DND-41 (cell line): ENCODE results near the gene EPHX1.
"Not testable (repeated sequence)": the region's sequence is repeated elsewhere in the genome, so short reads cannot be mapped to it uniquely, and the experiment has no call there.

ENCODE experiments used
- ATAC-seq: fragments of 200-7000 bp; cut with Tn5 transposase; 3 replicates; pipeline ENCODE4 v1.9.1; 2021; ENCODE audit warnings: low read depth; ENCODE audit not compliant: insufficient read depth
- DNase-seq: peaks from one replicate; pipeline ENCODE4 v3.0.0-alpha.2; 2020
- H2AFZ ChIP-seq: 2 replicates; pipeline ENCODE4 v1.6.0; 2012; ENCODE audit warnings: low read depth, low read length
- H3K27ac ChIP-seq: 2 replicates; pipeline ENCODE4 v1.5.1; 2012; ENCODE audit warnings: low read length, inconsistent platforms
- H3K27me3 ChIP-seq: fragments of 200-600 bp; sonication (generic); 2 replicates; pipeline ENCODE4 v1.6.0; 2012; ENCODE audit warnings: low read length, mild to moderate bottlenecking, inconsistent platforms; ENCODE audit not compliant: insufficient read depth, poor library complexity
- H3K36me3 ChIP-seq: 2 replicates; pipeline ENCODE4 v1.5.1; 2012; ENCODE audit warnings: low read length, inconsistent platforms; ENCODE audit not compliant: insufficient read depth
- H3K4me1 ChIP-seq: 2 replicates; pipeline ENCODE4 v1.5.1; 2012; ENCODE audit warnings: mild to moderate bottlenecking, low read length; ENCODE audit not compliant: insufficient read depth
- H3K4me2 ChIP-seq: 2 replicates; pipeline ENCODE4 v1.6.0; 2012; ENCODE audit warnings: mild to moderate bottlenecking, moderate library complexity, low read length, inconsistent platforms; ENCODE audit not compliant: insufficient read depth
- H3K4me3 ChIP-seq, 2 experiments: fragments of 200-600 bp in 1 of 2; shearing (Covaris generic) in 1 of 2; 2 replicates each; pipeline ENCODE4 v1.5.1; 2012 to 2016; ENCODE audit warnings: inconsistent platforms in 2 of 2, low read length in 2 of 2, mild to moderate bottlenecking in 2 of 2, low read depth in 1 of 2, moderate library complexity in 1 of 2
- H3K79me2 ChIP-seq: 2 replicates; pipeline ENCODE4 v1.6.0; 2012; ENCODE audit warnings: low read length, inconsistent platforms; ENCODE audit not compliant: insufficient read depth
- H3K9ac ChIP-seq: 2 replicates; pipeline ENCODE4 v1.6.0; 2012; ENCODE audit warnings: low read depth, mild to moderate bottlenecking, inconsistent platforms, low read length, moderate library complexity
- H3K9me3 ChIP-seq: 2 replicates; pipeline ENCODE4 v1.5.1; 2012; ENCODE audit warnings: low read length, moderate library complexity, mild to moderate bottlenecking, inconsistent platforms; ENCODE audit not compliant: insufficient read depth, severe bottlenecking
- H4K20me1 ChIP-seq: 2 replicates; pipeline ENCODE4 v1.6.0; 2012; ENCODE audit warnings: low read length; ENCODE audit not compliant: insufficient read depth
- CTCF ChIP-seq: IDR thresholded peaks from 2 replicates; pipeline ENCODE4 v1.5.1; 2012; ENCODE audit warnings: borderline replicate concordance, low read length, moderate library complexity, mild to moderate bottlenecking; ENCODE audit not compliant: poor library complexity, severe bottlenecking; ENCODE audit errors: extremely low read depth
- EZH2 ChIP-seq: IDR thresholded peaks from 3 replicates; pipeline ENCODE4 v1.6.1; 2012; ENCODE audit warnings: borderline replicate concordance, low read depth, mild to moderate bottlenecking, moderate library complexity, low read length, inconsistent platforms; ENCODE audit not compliant: severe bottlenecking

The EPHX1 gene

GRCh38 chr1:225776294-225776693, 33.6 kb upstream of the EPHX1 start:
- Histone ChIP-seq H3K79me2 (peaks cover 44% of the 10 kb centered on the region), H3K4me2 (peak overlapping the region; percentile 93), H3K27me3 (no peaks in the 10 kb centered on the region), H2AFZ (no peak overlapping the region), H3K9me3 (no peaks in the 10 kb centered on the region), H3K9ac (no peak overlapping the region), H3K36me3 (peaks cover 27% of the 10 kb centered on the region), H4K20me1 (peaks cover 25% of the 10 kb centered on the region), H3K4me1 (peaks cover 42% of the 10 kb centered on the region), H3K27ac (no peak overlapping the region), H3K4me3 (peak overlapping the region in 1 of 2 experiments; percentile 81; a peak in 2 of 4 replicates)
- no peak for ATAC-seq
- DNase-seq = no peak
- TF ChIP-seq EZH2 = no peak
- TF ChIP-seq CTCF = no peak

GRCh38 chr1:225777058-225777582, 32.8 kb upstream of the EPHX1 start:
- no peak for TF ChIP-seq EZH2
- Histone ChIP-seq H3K27ac (peak overlapping the region; percentile 89), H3K9ac (peak overlapping the region; percentile 94), H4K20me1 (peaks cover 31% of the 10 kb centered on the region), H3K4me3 (peak overlapping the region; percentile 46 to 81), H3K4me1 (peaks cover 45% of the 10 kb centered on the region), H2AFZ (peak overlapping the region; percentile 92), H3K9me3 (no peaks in the 10 kb centered on the region), H3K36me3 (peaks cover 33% of the 10 kb centered on the region), H3K27me3 (no peaks in the 10 kb centered on the region), H3K4me2 (peak overlapping the region; percentile 93), H3K79me2 (peaks cover 52% of the 10 kb centered on the region)
- no peak for DNase-seq
- peak; percentile 21; the same call in 2 of the 3 replicates for ATAC-seq

- DNase-seq = peak; percentile 99
- ATAC-seq = peak; percentile 95
- peaks cover 38% of the 10 kb centered on the region for H4K20me1 ChIP-seq
- H3K36me3 ChIP-seq = peaks cover 39% of the 10 kb centered on the region
- H3K79me2 ChIP-seq = peaks cover 59% of the 10 kb centered on the region
- no peaks in the 10 kb centered on the region for H3K9me3 ChIP-seq
- peak within 1 kb of the TSS; percentile 99 for H3K27ac ChIP-seq
- no peaks in the 10 kb centered on the region for H3K27me3 ChIP-seq
- peak within 1 kb of the TSS; percentile 93 for H3K4me2 ChIP-seq
- peak within 1 kb of the TSS; percentile 92 for H2AFZ ChIP-seq
- H3K9ac ChIP-seq = peak within 1 kb of the TSS; percentile 94
- H3K4me3 ChIP-seq = peak within 1 kb of the TSS; percentile 81 to 91
- TF ChIP-seq CTCF (peak; percentile 95), EZH2 (no peak)
- peaks cover 51% of the 10 kb centered on the region for H3K4me1 ChIP-seq
Measured at GRCh38 chr1:225777583-225778336, 32.2 kb upstream of the EPHX1 start, which contains the start of gene SRP9. TSS of gene SRP9 (plus strand) at chr1:225777826. CDS start at chr1:225777941, 115 bp downstream.

GRCh38 chr1:225778337-225778669, 31.6 kb upstream of the EPHX1 start:
- Histone ChIP-seq H3K4me3 (peak overlapping the region; percentile 81 to 91), H4K20me1 (peaks cover 39% of the 10 kb centered on the region), H2AFZ (peak overlapping the region; percentile 72), H3K79me2 (peaks cover 64% of the 10 kb centered on the region), H3K27ac (peak overlapping the region; percentile 99), H3K9me3 (no peaks in the 10 kb centered on the region), H3K4me2 (peak overlapping the region; percentile 92), H3K4me1 (peaks cover 52% of the 10 kb centered on the region), H3K9ac (peak overlapping the region; percentile 94), H3K36me3 (peaks cover 45% of the 10 kb centered on the region), H3K27me3 (no peaks in the 10 kb centered on the region)
- no peak for TF ChIP-seq CTCF
- TF ChIP-seq EZH2 = no peak
- DNase-seq (no peak), ATAC-seq (no peak)

GRCh38 chr1:225779165-225779564, 30.8 kb upstream of the EPHX1 start:
- Histone ChIP-seq H3K4me1 (peaks cover 52% of the 10 kb centered on the region), H4K20me1 (peaks cover 46% of the 10 kb centered on the region), H3K79me2 (peaks cover 71% of the 10 kb centered on the region), H3K9ac (peak overlapping the region; percentile 94), H3K27ac (peak overlapping the region; percentile 99; the same call in 1 of the 2 replicates), H3K4me2 (peak overlapping the region; percentile 92), H3K36me3 (peaks cover 52% of the 10 kb centered on the region), H3K4me3 (peak overlapping the region; percentile 81 to 91; a peak in 3 of 4 replicates)
- not testable (repeated sequence) for ATAC-seq, H3K9me3 ChIP-seq, H3K27me3 ChIP-seq, H2AFZ ChIP-seq
- DNase-seq = peak; percentile 42
